ENCODE data around the gene PDXDC1.
"Not testable (repeated sequence)": the region's sequence is repeated elsewhere in the genome, so short reads cannot be mapped to it uniquely, and the experiment has no call there.

The PDXDC1 gene

GRCh38 chr16:15071916-15072769 lies 97.3 kb downstream of the PDXDC1 start:
- DNase-seq, result not testable (repeated sequence)

GRCh38 chr16:15073101-15073500 lies 98.3 kb downstream of the PDXDC1 start:
- no peak for DNase-seq

GRCh38 chr16:15076161-15076560 lies 101.3 kb downstream of the PDXDC1 start:
- DNase-seq, result not testable (repeated sequence)

GRCh38 chr16:15080883-15081282 lies 106.1 kb downstream of the PDXDC1 start:
- not testable (repeated sequence) for DNase-seq

- not testable (repeated sequence) for DNase-seq
Observed at GRCh38 chr16:15082788-15083187, 108.0 kb downstream of the PDXDC1 start.

GRCh38 chr16:15090663-15091269 lies 115.9 kb downstream of the PDXDC1 start:
- not testable (repeated sequence) for DNase-seq

- not testable (repeated sequence) for DNase-seq
Observed at GRCh38 chr16:15093571-15093954, 118.7 kb downstream of the PDXDC1 start.

GRCh38 chr16:15093955-15094827 lies 119.4 kb downstream of the PDXDC1 start, which contains the start of gene RRN3:
TSS of gene RRN3 (minus strand) at chr16:15094272. CDS start at chr16:15094233, 39 bp downstream.
- DNase-seq, result peak; percentile 53

- not testable (repeated sequence) for DNase-seq
Observed at GRCh38 chr16:15096583-15096972, 121.8 kb downstream of the PDXDC1 start.

GRCh38 chr16:15099366-15099909 lies 124.6 kb downstream of the PDXDC1 start:
- DNase-seq, result not testable (repeated sequence)

GRCh38 chr16:15100372-15100987 lies 125.7 kb downstream of the PDXDC1 start:
- not testable (repeated sequence) for DNase-seq

- DNase-seq, result not testable (repeated sequence)
Observed at GRCh38 chr16:15127641-15128425, 153.0 kb downstream of the PDXDC1 start.

GRCh38 chr16:15130256-15130932 lies 155.6 kb downstream of the PDXDC1 start:
- not testable (repeated sequence) for DNase-seq

GRCh38 chr16:15130943-15131700 lies 156.3 kb downstream of the PDXDC1 start:
- DNase-seq, result not testable (repeated sequence)

GRCh38 chr16:15132719-15133428 lies 158.0 kb downstream of the PDXDC1 start:
- DNase-seq, result not testable (repeated sequence)

- not testable (repeated sequence) for DNase-seq
Observed at GRCh38 chr16:15133554-15133953, 158.7 kb downstream of the PDXDC1 start.

GRCh38 chr16:15134752-15135482 lies 160.1 kb downstream of the PDXDC1 start:
- DNase-seq, result not testable (repeated sequence)
